Left ventricle myocardium inferior (tissue), 1 donor: Measurements from ENCODE around the gene SLC39A13. TPM values are rescaled to one million over a fixed set of nuclear protein-coding genes. Genes with fewer than 3 reads are reported as not detected.

ENCODE experiments used
- DNase-seq: peaks from one replicate; pipeline ENCODE4 v3.0.0-alpha.2; 2020
- H3K27ac ChIP-seq: fragments of 200-600 bp; replicated peaks from 2 replicates; pipeline ENCODE4 v1.8.0; 2021
- H3K27me3 ChIP-seq: fragments of 200-600 bp; 2 replicates; pipeline ENCODE4 v1.8.0; 2021; ENCODE audit warnings: low read depth
- H3K36me3 ChIP-seq: fragments of 200-600 bp; 2 replicates; pipeline ENCODE4 v1.8.0; 2021
- H3K4me1 ChIP-seq: fragments of 200-600 bp; 2 replicates; pipeline ENCODE4 v1.8.0; 2021
- H3K4me3 ChIP-seq: fragments of 200-600 bp; 2 replicates; pipeline ENCODE4 v1.8.0; 2021; ENCODE audit warnings: mild to moderate bottlenecking, moderate library complexity
- H3K9me3 ChIP-seq: fragments of 200-600 bp; replicated peaks from 2 replicates; pipeline ENCODE4 v1.8.0; 2021
- CTCF ChIP-seq: fragments of 200-600 bp; IDR thresholded peaks from 2 replicates; pipeline ENCODE4 v1.8.0; 2021; ENCODE audit warnings: antibody characterized with exemption, mild to moderate bottlenecking, borderline replicate concordance
- intact Hi-C: fragments of 100-400 bp; cut with micrococcal nuclease; formaldehyde crosslinking; loops from one replicate; pipeline ENCODE4 v1.11.0; 2022
- total RNA-seq: library from RNA; stranded (reverse); fragmentation: NEBNext Ultra II Directional; extraction: Animal tissue kit (Norgen Biotek cat#: 25700); gene quantifications from one replicate; pipeline ENCODE4 v1.2.1, GENCODE V29; 2021
- donor health status: DM: no; HTN: yes; CAD: no; lungs with severe emphysema.

Gene SLC39A13
- total RNA-seq, 1 donor from 2014 or later = 36.5 TPM

GRCh38 chr11:47430524-47430923 is 22.1 kb downstream of the SLC39A13 start:
- H3K4me3 ChIP-seq = no peak overlapping the region
- TF ChIP-seq CTCF = no peak
- peaks cover 24% of the 10 kb centered on the region for H3K4me1 ChIP-seq
- H3K27ac ChIP-seq = no peak overlapping the region
- H3K9me3 ChIP-seq = no peaks in the 10 kb centered on the region
- intact Hi-C loops = no loop called here
- no peaks in the 10 kb centered on the region for H3K27me3 ChIP-seq
- H3K36me3 ChIP-seq = no peaks in the 10 kb centered on the region
- no peak for DNase-seq

DNA sequence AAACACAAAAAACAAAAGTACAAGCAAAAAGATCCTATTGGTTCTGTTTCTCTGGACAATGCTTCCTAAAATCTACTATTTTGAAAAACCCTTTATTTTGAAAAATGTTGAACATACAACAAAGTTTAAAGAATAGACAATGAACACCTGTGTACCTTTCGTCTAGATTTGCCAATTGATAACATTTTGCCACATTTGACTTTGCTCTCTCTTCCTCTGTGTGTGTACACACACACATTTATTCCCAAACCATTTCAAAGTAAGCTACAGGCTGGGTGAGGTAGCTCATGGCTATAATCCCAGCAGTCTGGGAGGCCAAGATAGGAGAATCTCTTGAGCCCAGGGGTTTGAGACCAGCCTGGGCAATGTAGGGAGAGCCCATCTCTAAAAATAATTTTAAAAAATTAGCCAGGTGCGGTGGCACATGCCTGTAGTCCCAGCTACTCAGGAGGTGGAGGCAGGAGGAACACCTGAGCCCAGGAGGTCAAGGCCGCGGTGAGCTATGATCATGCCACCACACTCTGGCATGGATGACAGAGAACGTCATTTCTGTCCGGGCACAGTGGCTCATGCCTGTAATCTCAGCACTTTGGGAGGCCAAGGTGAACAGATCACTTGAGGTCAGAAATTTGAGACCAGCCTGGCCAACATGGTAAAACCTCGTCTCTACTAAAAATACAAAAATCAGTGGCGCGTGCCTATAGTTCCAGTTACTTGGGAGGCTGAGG is 23.1 kb downstream of the SLC39A13 start:
- no peak for DNase-seq
- H3K27ac ChIP-seq = no peak overlapping the region
- intact Hi-C loops = no loop called here
- H3K36me3 ChIP-seq = no peaks in the 10 kb centered on the region
- no peak for TF ChIP-seq CTCF
- peaks cover 17% of the 10 kb centered on the region for H3K4me1 ChIP-seq
- H3K27me3 ChIP-seq = no peaks in the 10 kb centered on the region
- H3K4me3 ChIP-seq = no peak overlapping the region
- H3K9me3 ChIP-seq = no peaks in the 10 kb centered on the region

GRCh38 chr11:47433157-47433556 is 24.8 kb downstream of the SLC39A13 start:
- TF ChIP-seq CTCF = no peak
- DNase-seq = no peak

DNA sequence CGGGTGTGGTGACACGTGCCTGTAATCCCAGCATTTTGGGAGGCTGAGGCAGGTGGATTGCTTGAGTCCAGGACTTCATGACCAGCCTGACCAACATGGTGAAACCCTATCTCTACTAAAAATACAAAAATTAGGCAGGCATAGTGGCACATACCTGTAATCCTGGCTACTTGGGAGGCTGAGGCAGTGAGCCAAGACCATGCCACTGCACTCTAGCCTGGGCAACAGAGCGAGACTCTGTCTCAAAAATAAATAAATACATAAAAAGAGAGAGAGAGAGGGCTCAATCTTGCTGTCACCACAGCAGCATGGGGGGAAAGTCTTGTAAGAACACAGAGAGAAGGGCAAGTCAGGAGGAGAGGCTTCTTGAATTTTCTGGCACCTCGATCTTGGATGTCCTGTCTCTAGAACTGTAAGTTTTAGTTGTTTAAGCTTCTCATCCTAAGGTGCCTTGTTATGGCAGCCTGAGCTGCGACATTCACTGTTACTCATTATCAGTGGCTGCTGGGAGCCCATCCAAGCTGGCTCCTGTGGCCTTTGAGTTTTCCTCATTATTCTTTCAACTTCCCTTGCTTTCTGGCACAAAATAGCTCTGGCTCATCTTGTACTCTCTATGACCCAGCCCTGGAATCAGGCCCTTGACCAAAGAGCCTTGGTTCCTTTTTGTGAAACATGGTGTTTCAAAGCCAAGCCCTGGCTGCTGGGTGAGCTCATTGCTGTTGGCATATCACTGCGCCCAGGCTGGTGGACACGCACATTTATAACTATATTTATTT is 25.8 kb downstream of the SLC39A13 start:
- DNase-seq = no peak
- intact Hi-C loops = no loop called here
- Histone ChIP-seq H3K27me3 (no peaks in the 10 kb centered on the region), H3K4me3 (no peak overlapping the region), H3K9me3 (no peaks in the 10 kb centered on the region), H3K4me1 (peaks cover 17% of the 10 kb centered on the region), H3K36me3 (no peaks in the 10 kb centered on the region), H3K27ac (peak overlapping the region; percentile 65)
- no peak for TF ChIP-seq CTCF

More at GRCh38 chr11:47433157-47433556, 24.8 kb downstream of the SLC39A13 start:
- no peaks in the 10 kb centered on the region for H3K36me3 ChIP-seq
- no peaks in the 10 kb centered on the region for H3K9me3 ChIP-seq
- no peak overlapping the region for H3K4me3 ChIP-seq
- intact Hi-C loops = no loop called here
- H3K4me1 ChIP-seq = peaks cover 17% of the 10 kb centered on the region
- H3K27me3 ChIP-seq = no peaks in the 10 kb centered on the region
- no peak overlapping the region for H3K27ac ChIP-seq

DNA sequence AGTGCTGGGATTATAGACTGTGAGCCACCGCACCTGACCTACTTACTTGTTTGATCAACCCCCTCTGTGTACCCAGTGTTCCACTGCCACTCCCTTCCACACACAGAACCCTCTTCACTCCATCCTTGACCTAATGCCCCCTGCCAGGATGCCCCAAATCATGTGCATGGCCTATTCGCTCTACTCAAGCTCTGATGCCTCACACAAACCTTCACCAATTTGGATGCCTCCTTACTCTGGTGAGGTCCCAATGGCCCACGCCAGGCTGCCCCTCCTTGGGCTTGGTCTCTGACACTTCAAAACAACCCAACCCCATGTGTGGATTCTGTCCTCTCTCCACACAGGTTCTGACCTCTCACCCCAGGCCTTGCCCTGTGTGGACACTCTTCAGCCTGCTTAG is 27.3 kb downstream of the SLC39A13 start:
- Histone ChIP-seq H3K9me3 (no peaks in the 10 kb centered on the region), H3K4me1 (peaks cover 17% of the 10 kb centered on the region), H3K36me3 (no peaks in the 10 kb centered on the region), H3K27ac (no peak overlapping the region), H3K4me3 (no peak overlapping the region), H3K27me3 (no peaks in the 10 kb centered on the region)
- no peak for DNase-seq
- intact Hi-C loops = no loop called here
- no peak for TF ChIP-seq CTCF
